HL-60 (cell line): ENCODE measurements around the gene CASP6.
A peak's percentile ranks its signal among the peaks of the same experiment; 100 is the strongest.

ENCODE experiments used
- DNase-seq, 2 experiments: peaks; one replicate each; pipeline ENCODE4 v3.0.0-alpha.2; 2010 to 2020; ENCODE audit warnings: low read depth in 1 of 2, low spot score in 1 of 2
- H3K27ac ChIP-seq: fragments of 250-450 bp; sonication (Bioruptor Pico); replicated peaks from 2 replicates; pipeline ENCODE4 v1.5.1; 2020; ENCODE audit warnings: mild to moderate bottlenecking, moderate library complexity
- H3K27me3 ChIP-seq: fragments of 250-450 bp; sonication (Bioruptor Pico); 2 replicates; pipeline ENCODE4 v1.5.1; 2021; ENCODE audit warnings: mild to moderate bottlenecking, moderate library complexity; ENCODE audit not compliant: insufficient read depth, poor library complexity, severe bottlenecking
- H3K4me3 ChIP-seq: replicated peaks from 2 replicates; pipeline ENCODE4 v1.5.1; 2011; ENCODE audit warnings: mild to moderate bottlenecking, control low read depth, low read length; ENCODE audit not compliant: insufficient read depth
- CTCF ChIP-seq: IDR thresholded peaks from one replicate; pipeline ENCODE4 v1.5.1; 2011; ENCODE audit warnings: low read length, control low read depth, inconsistent platforms; ENCODE audit not compliant: insufficient read depth
- GABPA ChIP-seq: IDR thresholded peaks from 2 replicates; pipeline ENCODE4 v1.6.1; 2012; ENCODE audit warnings: low read depth
- POLR2AphosphoS5 ChIP-seq: IDR thresholded peaks from 2 replicates; pipeline ENCODE4 v1.6.1; 2012; ENCODE audit warnings: low read depth
- REST ChIP-seq: IDR thresholded peaks from 2 replicates; pipeline ENCODE4 v1.6.1; 2012; ENCODE audit warnings: low read depth; ENCODE audit not compliant: insufficient replicate concordance
- SPI1 ChIP-seq: IDR thresholded peaks from 2 replicates; pipeline ENCODE4 v1.6.1; 2012; ENCODE audit warnings: low read depth, mild to moderate bottlenecking, borderline replicate concordance
- long read RNA-seq: library from polyadenylated mRNA; unstranded; transcript quantifications from one replicate; pipeline ENCODE4 v2.0.0, GENCODE V29; 2020

CASP6 gene
- long read RNA-seq, transcript CASP6-201 (7 exons, 1,548 nt): major isoform, 55 of 67 reads
- long read RNA-seq, partial matches to known transcripts: 0 of 67 reads
- long read RNA-seq, other reads (novel, unspliced or antisense): 12 of 67 reads

GRCh38 chr4:109702950-109703663 is at the start of gene CASP6:
Gene CASP6, minus strand, starts transcription at chr4:109703445. Its CDS starts 50 bp downstream, at chr4:109703395.
- TF ChIP-seq POLR2AphosphoS5 (no peak; the same call in 1 of the 2 replicates), REST (no peak), SPI1 (no peak), CTCF (peak; percentile 56), GABPA (no peak)
- peak within 1 kb of the TSS; percentile 87 for H3K4me3 ChIP-seq
- DNase-seq: peak; percentile 47 to 80
- no peaks in the 10 kb centered on the region for H3K27me3 ChIP-seq
- H3K27ac ChIP-seq: peak within 1 kb of the TSS; percentile 78

DNA sequence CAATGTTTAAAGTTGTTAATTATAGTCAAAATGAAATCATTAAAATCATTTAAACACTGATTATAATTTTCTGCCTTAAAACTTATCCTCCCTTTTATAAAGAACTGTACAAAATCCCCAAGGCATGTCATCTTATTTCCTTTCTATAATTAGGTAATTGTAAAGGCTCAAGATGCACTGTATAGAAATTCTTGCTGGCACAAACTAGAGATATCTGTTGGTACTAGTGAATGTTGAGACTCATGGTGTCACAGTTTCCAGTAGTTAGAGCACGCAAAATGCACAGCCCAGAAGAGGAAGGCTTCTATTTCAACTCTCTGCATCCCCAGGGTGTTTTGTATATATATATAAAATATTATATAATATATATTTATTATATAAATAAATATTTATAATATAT is 49.3 kb upstream of the CASP6 start:
- Histone ChIP-seq H3K27ac (no peak overlapping the region), H3K4me3 (no peak overlapping the region), H3K27me3 (no peaks in the 10 kb centered on the region)
- DNase-seq: no peak
- TF ChIP-seq REST (no peak), GABPA (no peak), SPI1 (no peak), POLR2AphosphoS5 (no peak), CTCF (no peak)

DNA sequence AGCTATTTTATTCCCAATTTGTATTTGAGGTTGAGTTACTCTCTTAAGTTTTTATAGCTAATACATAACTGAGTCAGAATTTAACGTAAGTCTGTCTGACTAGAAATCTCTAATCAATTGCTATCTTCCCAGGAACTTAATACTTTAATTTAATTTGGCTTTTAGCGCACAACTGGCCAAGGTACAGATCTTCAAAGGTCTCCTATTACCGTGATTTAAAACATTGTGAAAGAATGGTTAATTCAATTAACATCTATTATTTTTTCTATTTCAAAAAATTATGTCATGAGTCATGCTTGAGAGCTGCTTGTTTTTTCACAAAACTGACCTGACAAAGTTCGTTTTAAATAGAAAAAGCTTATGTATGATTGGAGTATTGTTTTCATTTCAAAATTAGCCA is 48.6 kb upstream of the CASP6 start:
- DNase-seq: no peak
- no peak overlapping the region for H3K27ac ChIP-seq
- TF ChIP-seq CTCF (no peak), REST (no peak), SPI1 (no peak), GABPA (no peak), POLR2AphosphoS5 (no peak)
- no peak overlapping the region for H3K4me3 ChIP-seq
- no peaks in the 10 kb centered on the region for H3K27me3 ChIP-seq
